Hepatocyte (in vitro differentiated cells): ENCODE data around the gene SIK2.

Experiments
- CTCF ChIP-seq: fragments of 200-600 bp; sonication (generic); IDR thresholded peaks from 2 replicates; pipeline ENCODE4 v1.5.1; 2016; ENCODE audit warnings: antibody characterized with exemption, mild to moderate bottlenecking; ENCODE audit not compliant: poor library complexity
- EZH2 ChIP-seq: fragments of 200-600 bp; sonication (generic); IDR thresholded peaks from 2 replicates; pipeline ENCODE4 v1.6.1; 2016; ENCODE audit warnings: antibody characterized with exemption, mild to moderate bottlenecking, borderline replicate concordance
- EZH2phosphoT487 ChIP-seq: fragments of 200-600 bp; sonication (generic); IDR thresholded peaks from one replicate; pipeline ENCODE4 v1.6.1; 2018; ENCODE audit warnings: antibody characterized with exemption, mild to moderate bottlenecking, low read depth, moderate library complexity; ENCODE audit not compliant: unreplicated experiment, severe bottlenecking

- no peak for TF ChIP-seq CTCF
- no peak for TF ChIP-seq EZH2phosphoT487
- no peak for TF ChIP-seq EZH2
Measured at GRCh38 chr11:111624608-111625007, 22.4 kb downstream of the SIK2 start.
